Measurements from ENCODE around the gene TMEFF1. TPM values are rescaled to one million over a fixed set of nuclear protein-coding genes. Genes with fewer than 3 reads are reported as not detected.

TMEFF1 gene
- total and polyA plus RNA-seq, 10 of the 15 experiments (the other 5 are each of a cell fraction or from before 2014, with no cell fraction given), result 0.03 to 0.55 (median 0.11) TPM; not detected in 3

DNA sequence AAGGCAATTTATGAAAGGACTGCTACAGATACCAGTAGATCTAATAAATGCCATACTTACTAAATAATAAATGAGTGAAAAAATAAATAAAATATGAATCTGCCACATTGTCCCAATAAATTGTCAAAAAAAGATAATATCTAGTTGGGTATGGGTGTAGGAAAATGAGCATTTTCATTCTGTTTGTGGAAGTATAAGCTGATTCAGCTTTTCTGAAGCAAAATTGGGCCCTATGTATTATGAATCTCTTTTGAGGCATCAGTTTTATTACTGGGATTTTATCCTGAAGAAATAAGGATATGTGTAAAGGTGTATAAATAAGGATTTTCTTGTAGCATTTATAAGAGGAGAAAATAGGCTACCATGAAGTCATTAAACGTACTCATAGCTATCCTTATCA lies 151.0 kb downstream of the TMEFF1 start (continued):
- TF ChIP-seq SREBF1 (IDR thresholded peaks at IDR 0.05; ENCODE audit: low read length), result no peak
- no peak for TF ChIP-seq IKZF2 (IDR thresholded peaks at IDR 0.05)
- no peak for TF ChIP-seq MTA2 (IDR thresholded peaks at IDR 0.05; ENCODE audit: low read depth)
- no peak for TF ChIP-seq MYB (IDR thresholded peaks at IDR 0.05; ENCODE audit: borderline replicate concordance, low read depth, low read length)
- no peak for TF ChIP-seq ZNF24 (IDR thresholded peaks at IDR 0.05)

DNA sequence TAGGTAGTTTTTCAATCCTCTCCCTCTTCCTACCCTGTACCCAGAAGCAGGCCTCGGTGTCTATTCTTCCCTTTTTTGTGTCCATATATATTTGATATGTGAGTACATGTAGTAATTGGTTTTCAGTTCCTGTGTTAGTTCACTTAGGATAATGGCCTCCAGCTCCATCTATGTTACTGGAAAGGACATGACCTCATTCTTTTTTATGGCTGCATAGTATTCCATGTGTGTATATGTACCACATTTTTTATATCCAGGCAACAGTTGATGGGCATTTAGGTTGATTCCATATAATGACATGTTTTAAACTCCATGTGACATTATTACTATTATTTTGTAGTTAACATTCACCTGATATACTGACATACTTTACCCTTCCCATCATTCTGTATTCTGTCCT lies 154.0 kb downstream of the TMEFF1 start:
- ChIA-PET CTCF (no interaction called here), SMC1A (ENCODE audit: uncharacterized antibody, unreplicated experiment) (no interaction called here)

More for the DNA sequence above, 154.0 kb downstream of the TMEFF1 start:
- no TSS peak for BruUV-seq (replicated peaks)
- RAD21 ChIA-PET (ENCODE audit: unreplicated experiment), result no interaction called here
- Histone ChIP-seq H3K4me3 (no peak overlapping the region), H3K36me3 (ENCODE audit: control insufficient read depth in 2 of 2, insufficient read depth in 2 of 2, low read length in 1 of 2) (no peaks in the 10 kb centered on the region), H4K20me1 (ENCODE audit: control insufficient read depth, insufficient read depth) (no peaks in the 10 kb centered on the region), H3K79me2 (ENCODE audit: control insufficient read depth, insufficient read depth, low read length) (no peaks in the 10 kb centered on the region), H3K27me3 (replicated peaks in 1 of 2; ENCODE audit: control insufficient read depth in 2 of 2, insufficient read depth in 2 of 2, low read length in 1 of 2) (no peaks in the 10 kb centered on the region), H3K9me3 (replicated peaks; ENCODE audit: control insufficient read depth, insufficient read depth, low read length) (no peaks in the 10 kb centered on the region), H3K4me2 (ENCODE audit: control insufficient read depth, insufficient read depth) (no peak overlapping the region), H3K9ac (ENCODE audit: control insufficient read depth, insufficient read depth, low read length) (no peak overlapping the region), H3K27ac (ENCODE audit: control insufficient read depth, insufficient read depth) (no peak overlapping the region), H3K4me1 (ENCODE audit: control insufficient read depth, insufficient read depth, low read length) (no peaks in the 10 kb centered on the region), H2AFZ (ENCODE audit: control insufficient read depth, low read depth, low read length) (no peak overlapping the region)
- ATAC-seq (no peak), DNase-seq (ENCODE audit: low read depth, low spot score) (no peak), FAIRE-seq (no peak)
- POLR2A ChIA-PET, result interaction anchor here (0.6 kb wide), 1 partner anchor 1421 kb away, joined by 5 read pairs; no protein-coding TSS in a partner anchor
- no peak for TF ChIP-seq RELA (IDR thresholded peaks at IDR 0.05; ENCODE audit: borderline replicate concordance, partially characterized antibody)
- TF ChIP-seq FOXK2 (IDR thresholded peaks at IDR 0.05), result no peak
- TF ChIP-seq EGR1 (IDR thresholded peaks at IDR 0.05; ENCODE audit: borderline replicate concordance in 1 of 2, low read depth in 2 of 2, low read length in 2 of 2), result no peak
- TF ChIP-seq MTA3 (IDR thresholded peaks at IDR 0.05; ENCODE audit: borderline replicate concordance, low read length), result no peak
- intact Hi-C loops (cut with micrococcal nuclease; ENCODE audit: unreplicated experiment) (loop anchor here (5.0 kb wide), 1 partner anchor 50 kb away; no protein-coding TSS in a partner anchor), in situ Hi-C loops (cut with MboI) (no loop called here)
- 38% methylated on average over 1 of the region's 1 CpG for WGBS (ENCODE audit: insufficient coverage, insufficient replicate concordance, low lambda C conversion rate, missing lambda C conversion rate)

Other genes starting within 250 kb of the TMEFF1 start
- gene TEX10, start 120.2 kb upstream of the TMEFF1 start, total RNA-seq (2014; rRNA removed), result 38.0 and 46.3 TPM in 2 replicates
- 35.1 and 35.5 TPM in 2 replicates for gene TEX10, start 120.2 kb upstream of the TMEFF1 start, total RNA-seq (2014; rRNA removed; fragmentation: Illumina TruSeq; extraction: Trizol)
- gene TEX10, start 120.2 kb upstream of the TMEFF1 start, total RNA-seq (2021), result 30.0 and 30.4 TPM in 2 replicates
- gene TEX10, start 120.2 kb upstream of the TMEFF1 start, polyA plus RNA-seq (2011; rRNA removed), result 46.6 and 54.1 TPM in 2 replicates
- 37.0 and 41.3 TPM in 2 replicates for gene TEX10, start 120.2 kb upstream of the TMEFF1 start, polyA plus RNA-seq (2014; fragmentation: Illumina TruSeq; extraction: Trizol)
- 10 to 100 TPM; 17.4 to 25.8 TPM for gene TEX10, start 120.2 kb upstream of the TMEFF1 start, polyA plus RNA-seq (2014; fragmentation: Nextera tagmentation; extraction: Ambion mirVana)
- gene TEX10, start 120.2 kb upstream of the TMEFF1 start, polyA plus RNA-seq (2014; rRNA removed), result 23.4 and 27.8 TPM in 2 replicates
- gene TEX10, start 120.2 kb upstream of the TMEFF1 start, polyA plus RNA-seq (2016; fragmentation: Nextera tagmentation; extraction: Ambion mirVana), result 10 to 100 TPM; 43.5 to 45.3 TPM
- 16.0 and 16.5 TPM in 2 replicates for gene MSANTD3, start 46.0 kb upstream of the TMEFF1 start, total RNA-seq (2014; rRNA removed)
- gene MSANTD3, start 46.0 kb upstream of the TMEFF1 start, total RNA-seq (2014; rRNA removed; fragmentation: Illumina TruSeq; extraction: Trizol), result 17.1 and 19.7 TPM in 2 replicates
- 19.5 and 20.9 TPM in 2 replicates for gene MSANTD3, start 46.0 kb upstream of the TMEFF1 start, total RNA-seq (2021)
- gene MSANTD3, start 46.0 kb upstream of the TMEFF1 start, polyA plus RNA-seq (2011; rRNA removed), result 13.3 and 18.1 TPM in 2 replicates
- gene MSANTD3, start 46.0 kb upstream of the TMEFF1 start, polyA plus RNA-seq (2014; fragmentation: Illumina TruSeq; extraction: Trizol), result 18.0 and 20.2 TPM in 2 replicates
- gene MSANTD3, start 46.0 kb upstream of the TMEFF1 start, polyA plus RNA-seq (2014; fragmentation: Nextera tagmentation; extraction: Ambion mirVana), result 10 to 100 TPM in 1 of 2 experiments, 1 to 10 TPM in 1; 7.0 to 12.1 TPM
- 19.2 and 21.2 TPM in 2 replicates for gene MSANTD3, start 46.0 kb upstream of the TMEFF1 start, polyA plus RNA-seq (2014; rRNA removed)
- 1 to 10 TPM; 5.8 to 5.9 TPM for gene MSANTD3, start 46.0 kb upstream of the TMEFF1 start, polyA plus RNA-seq (2016; fragmentation: Nextera tagmentation; extraction: Ambion mirVana)
- 0.05 and 0.06 TPM in 2 replicates for gene CAVIN4, start 104.9 kb downstream of the TMEFF1 start, total RNA-seq (2014; rRNA removed)
- gene CAVIN4, start 104.9 kb downstream of the TMEFF1 start, total RNA-seq (2014; rRNA removed; fragmentation: Illumina TruSeq; extraction: Trizol), result 0.09 and 0.13 TPM in 2 replicates
- gene CAVIN4, start 104.9 kb downstream of the TMEFF1 start, total RNA-seq (2021), result 0.13 TPM in 1 of 2 replicates, not detected in the other
- 0.07 and 0.08 TPM in 2 replicates for gene CAVIN4, start 104.9 kb downstream of the TMEFF1 start, polyA plus RNA-seq (2011; rRNA removed)
- gene CAVIN4, start 104.9 kb downstream of the TMEFF1 start, polyA plus RNA-seq (2014; fragmentation: Illumina TruSeq; extraction: Trizol), result 0.07 and 0.14 TPM in 2 replicates
- gene CAVIN4, start 104.9 kb downstream of the TMEFF1 start, polyA plus RNA-seq (2014; fragmentation: Nextera tagmentation; extraction: Ambion mirVana), result under 1 TPM; 0.08 to 0.11 TPM
- gene CAVIN4, start 104.9 kb downstream of the TMEFF1 start, polyA plus RNA-seq (2014; rRNA removed), result 0.04 and 0.06 TPM in 2 replicates
- gene CAVIN4, start 104.9 kb downstream of the TMEFF1 start, polyA plus RNA-seq (2016; fragmentation: Nextera tagmentation; extraction: Ambion mirVana), result not detected

Measured in GM12878 (cell line).